GM12874 (cell line): ENCODE data around the gene VPREB3.

Experiments used
- CTCF ChIP-seq: IDR thresholded peaks from 2 replicates; pipeline ENCODE4 v1.5.1; 2011; ENCODE audit warnings: low read depth, mild to moderate bottlenecking, control low read depth, low read length, moderate library complexity; ENCODE audit not compliant: insufficient read depth

Gene VPREB3

DNA sequence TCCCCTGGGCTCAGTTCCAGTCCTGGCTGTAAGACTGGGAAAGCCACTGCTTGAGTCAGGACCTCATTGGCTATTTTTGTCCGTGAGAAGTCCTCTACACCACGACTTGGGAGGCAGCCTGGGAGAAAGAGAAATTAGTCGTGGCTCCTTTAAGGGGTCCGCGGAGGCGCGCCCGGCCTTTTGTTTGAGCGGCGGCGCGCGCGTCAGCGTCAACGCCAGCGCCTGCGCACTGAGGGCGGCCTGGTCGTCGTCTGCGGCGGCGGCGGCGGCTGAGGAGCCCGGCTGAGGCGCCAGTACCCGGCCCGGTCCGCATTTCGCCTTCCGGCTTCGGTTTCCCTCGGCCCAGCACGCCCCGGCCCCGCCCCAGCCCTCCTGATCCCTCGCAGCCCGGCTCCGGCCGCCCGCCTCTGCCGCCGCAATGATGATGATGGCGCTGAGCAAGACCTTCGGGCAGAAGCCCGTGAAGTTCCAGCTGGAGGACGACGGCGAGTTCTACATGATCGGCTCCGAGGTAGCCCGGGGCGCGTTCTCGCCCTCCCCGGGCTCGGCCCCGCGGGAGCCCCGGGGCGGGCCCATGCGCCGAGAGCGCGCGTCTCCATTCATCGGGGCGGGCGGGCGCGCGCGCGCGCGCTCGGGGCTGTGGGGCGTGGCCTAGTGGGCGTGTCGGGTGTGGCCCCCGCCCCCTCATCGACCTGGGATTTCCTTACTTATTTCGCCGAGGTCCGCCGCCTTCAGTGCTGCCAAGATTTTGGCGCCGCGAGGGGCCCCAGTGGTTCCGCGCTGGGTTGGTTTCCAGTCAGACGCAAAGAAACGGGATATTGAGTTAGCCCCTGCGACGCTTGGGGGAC, 32.8 kb upstream of the VPREB3 start, which contains the start of gene SMARCB1:
TSS of gene SMARCB1 (plus strand) at position 215 of the 848 bp plus-strand sequence. CDS start at position 419, 204 bp downstream.
- TF ChIP-seq CTCF: no peak

DNA sequence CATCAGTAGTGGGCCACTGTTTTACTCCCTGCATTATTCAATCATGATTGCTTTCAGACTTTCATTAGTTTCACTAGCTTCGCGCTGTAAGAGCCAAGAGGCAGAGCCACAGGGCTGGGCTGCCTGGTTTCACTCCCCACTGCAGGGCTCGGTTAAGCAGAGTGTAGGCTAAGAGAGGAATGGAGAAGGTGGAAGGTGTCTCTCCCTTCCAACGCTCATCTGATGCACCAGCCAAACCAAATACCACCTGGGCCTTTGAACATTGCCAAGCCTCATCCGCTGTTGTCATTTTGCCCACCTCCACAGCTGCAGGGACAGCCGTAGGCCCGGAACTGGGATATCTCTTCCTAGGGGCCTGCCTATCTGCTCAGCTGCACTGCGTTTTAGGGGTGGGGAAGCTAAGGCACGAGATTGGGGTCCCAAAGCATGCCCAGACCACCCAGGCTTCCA, 32.1 kb upstream of the VPREB3 start:
- TF ChIP-seq CTCF: no peak

DNA sequence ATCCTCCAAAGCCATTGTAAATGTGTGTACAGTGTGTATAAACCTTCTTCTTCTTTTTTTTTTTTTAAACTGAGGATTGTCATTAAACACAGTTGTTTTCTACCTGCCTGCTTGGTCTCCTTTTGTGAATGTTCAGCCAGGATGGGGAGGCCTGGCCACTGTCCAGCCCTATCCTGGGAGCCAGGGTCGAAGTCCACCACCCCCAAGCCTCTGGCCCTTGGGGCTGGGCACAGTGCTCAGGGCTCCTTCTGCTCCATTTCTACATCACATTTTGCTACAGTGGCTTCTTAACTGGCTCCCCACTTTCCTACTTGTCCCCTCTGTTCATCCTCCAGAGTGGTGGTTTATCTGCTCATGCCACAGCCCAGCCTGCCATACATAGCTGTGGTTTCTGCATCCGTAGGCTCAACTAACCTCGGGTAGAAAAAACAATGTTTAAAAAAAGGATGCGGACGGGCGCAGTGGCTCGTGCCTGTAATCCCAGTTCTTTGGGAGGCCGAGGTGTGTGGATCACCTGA, 30.0 kb upstream of the VPREB3 start:
- TF ChIP-seq CTCF: no peak

GRCh38 chr22:23783265-23784150, 29.3 kb upstream of the VPREB3 start:
- TF ChIP-seq CTCF: no peak

DNA sequence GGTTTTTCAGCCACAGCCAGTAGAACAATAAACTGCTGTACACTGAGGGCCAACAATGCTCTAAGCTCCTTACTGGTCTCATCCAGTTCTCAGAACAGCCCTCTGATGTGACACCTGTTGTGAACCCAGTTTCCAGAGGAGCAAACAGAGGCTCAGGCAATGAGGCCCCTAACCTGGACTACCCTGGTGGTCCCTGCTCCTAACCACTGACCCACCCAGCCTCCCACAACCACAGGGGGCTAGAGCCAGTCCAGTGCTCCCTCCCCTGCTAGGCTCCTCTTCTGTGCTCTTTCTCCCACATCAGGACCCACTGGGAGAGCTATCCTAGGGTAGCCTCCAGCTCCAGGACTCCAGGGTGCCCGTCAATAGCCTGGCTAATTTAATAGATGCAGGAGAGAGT, 28.5 kb upstream of the VPREB3 start:
- TF ChIP-seq CTCF: no peak

GRCh38 chr22:23782252-23782651, 28.0 kb upstream of the VPREB3 start:
- no peak for TF ChIP-seq CTCF
